GM13976 (cell line): Measurements from ENCODE around the gene SPC25.
"Not testable (repeated sequence)": the region's sequence is repeated elsewhere in the genome, so short reads cannot be mapped to it uniquely, and the experiment has no call there.

Source experiments
- DNase-seq: peaks from one replicate; pipeline ENCODE4 v3.0.0; 2012; ENCODE audit warnings: low spot score
- in situ Hi-C: fragments of 300-500 bp; cut with MboI; formaldehyde crosslinking; loops from one replicate; pipeline ENCODE4 v1.12.0; 2022; ENCODE audit warnings: low sequenced_read_pairs, mixed read lengths, inconsistent platforms; ENCODE audit not compliant: unreplicated experiment
- TF ChIP-seq, protein P1 (sequence below): IDR thresholded peaks from 2 replicates; pipeline ENCODE4 v1.5.1; 2012; ENCODE audit warnings: borderline replicate concordance, mild to moderate bottlenecking; ENCODE audit not compliant: insufficient read depth; ENCODE audit errors: extremely low read depth, missing control alignments, control extremely low read depth

SPC25 gene

DNA sequence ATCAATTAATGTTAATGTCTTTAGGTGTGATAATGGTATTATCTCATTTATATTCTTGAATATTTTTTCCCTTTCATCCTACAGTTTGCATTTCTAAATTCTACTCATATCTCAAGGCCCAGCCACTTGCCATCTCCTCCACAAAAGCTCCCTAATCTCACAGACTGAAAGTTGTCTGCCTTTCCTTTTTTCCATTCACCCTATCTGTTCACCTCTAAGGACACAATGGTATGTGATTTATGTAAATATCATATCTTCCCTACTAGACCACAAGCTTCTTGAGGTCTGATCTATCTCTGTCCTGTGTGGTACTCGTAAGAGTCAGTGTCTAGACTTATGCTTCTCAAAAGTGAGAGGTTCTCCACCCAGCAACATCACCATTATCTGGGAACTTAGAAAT is 3.9 kb upstream of the SPC25 start:
- in situ Hi-C loops = no loop called here
- TF ChIP-seq, protein P1, sequence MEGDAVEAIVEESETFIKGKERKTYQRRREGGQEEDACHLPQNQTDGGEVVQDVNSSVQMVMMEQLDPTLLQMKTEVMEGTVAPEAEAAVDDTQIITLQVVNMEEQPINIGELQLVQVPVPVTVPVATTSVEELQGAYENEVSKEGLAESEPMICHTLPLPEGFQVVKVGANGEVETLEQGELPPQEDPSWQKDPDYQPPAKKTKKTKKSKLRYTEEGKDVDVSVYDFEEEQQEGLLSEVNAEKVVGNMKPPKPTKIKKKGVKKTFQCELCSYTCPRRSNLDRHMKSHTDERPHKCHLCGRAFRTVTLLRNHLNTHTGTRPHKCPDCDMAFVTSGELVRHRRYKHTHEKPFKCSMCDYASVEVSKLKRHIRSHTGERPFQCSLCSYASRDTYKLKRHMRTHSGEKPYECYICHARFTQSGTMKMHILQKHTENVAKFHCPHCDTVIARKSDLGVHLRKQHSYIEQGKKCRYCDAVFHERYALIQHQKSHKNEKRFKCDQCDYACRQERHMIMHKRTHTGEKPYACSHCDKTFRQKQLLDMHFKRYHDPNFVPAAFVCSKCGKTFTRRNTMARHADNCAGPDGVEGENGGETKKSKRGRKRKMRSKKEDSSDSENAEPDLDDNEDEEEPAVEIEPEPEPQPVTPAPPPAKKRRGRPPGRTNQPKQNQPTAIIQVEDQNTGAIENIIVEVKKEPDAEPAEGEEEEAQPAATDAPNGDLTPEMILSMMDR = no peak
- DNase-seq = no peak

DNA sequence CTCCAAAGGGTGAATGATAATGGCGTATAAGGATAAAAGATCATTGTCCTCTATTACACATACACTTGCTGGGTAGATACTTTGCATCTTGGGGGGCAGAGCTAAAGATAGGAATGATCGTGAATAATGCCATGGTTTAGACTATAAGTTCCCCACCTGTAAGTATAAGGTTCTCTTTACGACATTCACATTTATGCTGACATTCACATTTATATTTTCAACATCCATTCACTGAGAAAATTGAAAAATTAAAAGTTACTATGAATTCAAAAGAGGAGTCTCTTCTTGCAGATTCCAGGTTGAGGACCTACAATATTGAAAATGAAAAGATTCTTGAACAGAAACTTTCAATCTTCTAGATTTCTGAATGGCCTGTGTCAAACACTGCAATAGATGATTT is 2.1 kb upstream of the SPC25 start:
- TF ChIP-seq, protein P1 = no peak
- no peak for DNase-seq
- in situ Hi-C loops = no loop called here

DNA sequence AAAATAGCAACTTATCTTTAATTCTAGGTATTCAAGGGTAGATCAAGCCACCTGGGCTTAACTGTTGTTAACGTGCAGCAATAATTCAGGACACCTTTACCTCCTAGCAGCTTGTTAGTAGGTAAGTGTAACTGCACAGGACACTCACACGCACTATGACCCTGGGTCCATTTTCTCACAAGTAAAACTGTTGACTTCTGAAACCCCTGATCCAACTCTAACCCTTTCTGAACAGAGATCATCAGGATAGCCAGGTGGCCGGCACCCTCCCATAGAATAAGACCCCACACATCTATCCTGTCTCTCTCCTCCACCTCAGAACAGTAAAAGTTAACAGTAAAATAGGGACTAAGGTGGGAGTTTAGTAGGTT is 610 bp downstream of the SPC25 start:
- TF ChIP-seq, protein P1 = no peak
- no peak for DNase-seq
- in situ Hi-C loops = no loop called here

DNA sequence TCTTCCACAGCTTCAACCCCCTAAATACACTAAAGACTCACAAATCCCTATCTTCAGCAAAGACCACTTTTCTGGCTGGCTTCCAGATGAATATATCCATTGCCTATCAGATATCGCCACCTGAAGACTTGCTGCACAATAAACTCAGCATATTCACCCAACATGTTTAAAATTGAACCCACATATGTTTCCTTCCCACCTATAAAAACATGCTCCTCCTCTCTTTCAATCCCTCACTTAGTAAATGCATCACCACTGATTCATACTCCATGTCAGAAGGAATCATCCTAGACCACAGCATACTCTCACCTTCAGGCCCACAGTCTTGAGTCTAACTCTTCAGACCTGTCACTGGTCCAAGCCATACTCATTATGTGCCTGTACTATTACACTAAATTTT is 5.3 kb downstream of the SPC25 start:
- in situ Hi-C loops = no loop called here
- TF ChIP-seq, protein P1 = no peak
- DNase-seq = no peak

DNA sequence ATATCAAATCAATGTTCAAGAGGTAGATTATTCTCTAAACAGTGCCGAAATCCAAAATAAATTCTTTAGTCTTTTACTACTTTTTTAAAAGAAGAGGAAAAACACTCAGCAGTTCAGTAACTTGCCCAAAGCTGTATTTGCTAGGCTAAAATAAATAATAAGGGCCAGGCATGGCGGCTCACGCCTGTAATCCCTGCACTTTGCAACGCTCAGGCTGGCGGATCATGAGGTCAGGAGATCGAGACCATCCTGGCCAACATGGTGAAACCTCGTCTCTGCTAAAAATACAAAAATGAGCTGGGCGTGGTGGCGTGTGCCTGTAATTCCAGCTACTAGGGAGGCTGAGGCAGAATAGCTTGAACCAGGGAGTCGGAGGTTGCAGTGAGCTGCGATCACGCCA is 8.1 kb downstream of the SPC25 start:
- DNase-seq, in situ Hi-C loops: not testable (repeated sequence)

DNA sequence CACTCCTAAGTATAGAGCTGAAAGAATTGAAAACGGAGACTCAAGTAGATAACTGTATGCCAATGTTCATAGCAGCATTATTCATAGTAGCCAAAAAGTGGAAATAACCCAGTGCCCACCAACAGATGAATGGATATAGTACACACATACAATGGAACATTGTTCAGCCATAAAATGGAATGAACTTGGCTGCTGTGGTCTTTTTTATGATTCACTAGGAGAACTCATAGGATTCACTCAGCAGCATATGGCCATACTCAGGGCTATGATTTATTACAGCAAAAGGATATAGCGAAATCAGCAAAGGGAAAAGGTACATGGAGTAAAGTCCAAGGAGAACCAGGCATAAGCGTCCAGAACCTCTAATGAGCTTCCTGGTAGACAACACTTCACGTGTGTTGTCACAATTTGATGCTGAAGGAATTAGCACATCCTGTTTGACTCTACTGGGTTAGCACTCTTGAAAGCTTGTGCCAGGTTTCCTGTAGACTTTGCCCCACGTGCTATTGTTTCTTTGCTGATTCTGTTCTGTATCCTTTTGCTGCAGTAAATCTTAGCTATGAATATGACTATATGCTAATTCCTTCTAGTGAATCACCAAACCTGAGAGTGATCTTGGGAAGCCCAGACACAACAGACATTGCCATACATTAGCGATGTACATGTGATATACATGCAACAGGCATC is 15.7 kb downstream of the SPC25 start:
- TF ChIP-seq, protein P1 = no peak
- in situ Hi-C loops = no loop called here
- no peak for DNase-seq

DNA sequence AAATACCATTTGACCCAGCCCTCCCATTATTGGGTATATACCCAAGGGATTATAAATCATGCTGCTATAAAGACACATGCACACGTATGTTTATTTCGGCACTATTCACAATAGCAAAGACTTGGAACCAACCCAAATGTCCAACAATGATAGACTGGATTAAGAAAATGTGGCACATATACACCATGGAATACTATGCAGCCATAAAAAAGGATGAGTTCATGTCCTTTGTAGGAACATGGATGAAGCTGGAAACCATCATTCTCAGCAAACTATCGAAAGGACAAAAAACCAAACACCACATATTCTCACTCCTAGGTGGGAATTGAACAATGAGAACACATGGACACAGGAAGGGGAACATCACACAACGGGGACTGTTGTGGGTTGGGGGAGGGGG is 19.4 kb downstream of the SPC25 start:
- in situ Hi-C loops, DNase-seq: not testable (repeated sequence)

DNA sequence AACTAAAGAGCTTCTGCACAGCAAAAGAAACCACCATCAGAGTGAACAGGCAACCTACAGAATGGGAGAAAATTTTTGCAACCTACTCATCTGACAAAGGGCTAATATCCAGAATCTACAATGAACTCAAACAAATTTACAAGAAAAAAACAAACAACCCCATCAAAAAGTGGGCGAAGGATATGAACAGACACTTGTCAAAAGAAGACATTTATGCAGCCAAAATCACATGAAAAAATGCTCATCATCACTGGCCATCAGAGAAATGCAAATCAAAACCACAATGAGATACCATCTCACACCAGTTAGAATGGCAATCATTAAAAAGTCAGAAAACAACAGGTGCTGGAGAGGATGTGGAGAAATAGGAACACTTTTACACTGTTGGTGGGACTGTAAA is 19.9 kb downstream of the SPC25 start:
- in situ Hi-C loops, DNase-seq: not testable (repeated sequence)

DNA sequence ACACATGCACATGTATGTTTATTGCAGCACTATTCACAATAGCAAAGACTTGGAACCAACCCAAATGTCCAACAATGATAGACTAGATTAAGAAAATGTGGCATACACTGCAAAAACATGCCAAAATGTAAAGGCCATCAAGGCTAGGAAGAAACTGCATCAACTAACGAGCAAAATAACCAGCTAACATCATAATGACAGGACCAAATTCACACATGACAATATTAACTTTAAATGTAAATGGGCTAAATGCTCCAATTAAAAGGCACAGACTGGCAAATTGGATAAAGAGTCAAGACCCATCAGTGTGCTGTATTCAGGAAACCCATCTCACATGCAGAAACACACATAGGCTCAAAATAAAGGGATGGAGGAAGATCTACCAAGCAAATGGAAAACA is 23.1 kb downstream of the SPC25 start:
- in situ Hi-C loops, DNase-seq: not testable (repeated sequence)
